GM21360 (cell line): ENCODE measurements around the gene PDE1C.
A peak's percentile ranks its signal among the peaks of the same experiment; 100 is the strongest.

Experiments used
- ATAC-seq: cut with Tn5 transposase; IDR thresholded peaks from one replicate; pipeline ENCODE4 v1.9.1; 2021; ENCODE audit warnings: mild to moderate bottlenecking, moderate library complexity; ENCODE audit not compliant: unreplicated experiment

The PDE1C gene

DNA sequence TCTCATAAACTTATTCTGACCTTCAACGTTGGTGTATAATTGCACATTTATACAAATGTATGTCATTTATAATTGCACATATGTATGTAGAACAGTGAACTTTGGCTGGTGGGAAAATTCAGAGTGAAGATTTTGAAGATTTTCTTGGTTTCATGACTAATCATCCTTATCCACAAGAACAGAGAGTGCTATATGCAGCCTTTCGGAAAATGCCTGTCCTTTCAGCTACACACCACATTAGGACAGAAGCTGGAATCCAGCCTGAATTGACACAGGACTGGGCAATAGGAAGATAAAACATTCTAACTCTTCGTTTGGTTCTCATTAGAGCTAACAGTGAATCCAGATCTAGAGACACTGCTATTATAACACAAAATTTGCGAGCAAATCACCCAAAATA lies 166.2 kb downstream of the PDE1C start:
- ATAC-seq = no peak

DNA sequence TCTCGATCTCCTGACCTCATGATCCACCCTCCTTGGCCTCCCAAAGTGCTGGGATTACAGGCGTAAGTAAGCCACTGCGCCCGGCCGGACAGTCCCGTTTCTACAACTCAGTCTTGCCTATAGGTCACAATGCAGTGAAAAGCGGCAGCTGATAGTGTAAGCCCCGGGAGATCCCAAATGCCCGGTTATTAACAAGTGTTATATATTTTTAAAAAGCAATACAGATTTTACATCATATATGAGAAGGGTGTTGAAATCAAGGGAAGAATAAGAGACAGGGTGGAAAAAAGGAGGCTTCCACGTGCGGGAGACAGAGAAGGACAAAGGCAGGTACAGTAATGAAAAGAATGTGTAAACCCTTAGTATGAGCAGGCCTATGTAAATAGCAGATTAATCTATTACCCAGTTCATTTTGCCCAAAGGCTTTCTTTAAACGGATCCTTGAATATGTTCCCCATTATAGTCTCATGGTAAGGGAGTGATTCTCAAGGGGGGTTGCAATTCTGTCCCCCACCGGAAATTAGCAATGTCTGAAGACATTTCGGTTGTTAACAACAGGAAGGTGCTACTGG lies 170.8 kb downstream of the PDE1C start:
- no peak for ATAC-seq

DNA sequence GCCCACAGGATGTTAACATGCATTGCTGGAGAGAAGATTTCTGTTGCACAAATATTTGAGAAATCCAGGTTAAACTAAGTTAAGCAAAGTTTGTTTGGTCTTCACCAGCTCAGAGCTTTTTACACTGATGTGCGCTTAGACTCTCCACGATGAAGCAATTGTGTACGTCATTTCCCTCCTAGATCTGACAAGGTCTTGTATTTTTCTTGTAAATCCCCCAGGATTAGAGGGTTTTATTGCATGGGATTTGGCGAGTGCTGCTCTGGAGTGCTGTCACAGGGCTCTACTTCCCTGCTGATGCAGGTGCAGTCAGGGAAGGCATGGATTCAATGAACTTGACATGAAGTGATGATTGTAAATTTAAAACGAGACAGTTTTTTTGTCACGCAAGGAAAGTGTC lies 173.3 kb downstream of the PDE1C start:
- no peak for ATAC-seq

DNA sequence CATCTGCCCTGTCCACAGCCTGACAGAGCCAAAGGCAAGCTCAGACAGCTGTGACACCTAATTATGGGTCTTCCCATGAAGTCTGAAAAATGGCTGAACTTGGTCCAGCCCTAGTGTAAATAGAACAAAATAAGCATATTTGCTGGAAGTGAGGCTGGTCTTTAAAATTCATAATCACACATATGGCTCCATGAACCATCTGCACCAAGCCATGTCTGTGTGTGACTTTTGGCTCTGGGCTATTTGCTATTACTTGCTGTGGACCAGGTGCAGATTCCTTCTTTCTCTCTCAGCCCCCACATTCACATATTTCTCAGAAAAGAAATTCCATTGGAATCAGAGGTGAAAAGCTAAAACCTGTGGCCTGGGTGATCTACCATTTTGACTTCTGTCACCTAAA lies 175.9 kb downstream of the PDE1C start:
- ATAC-seq = no peak

DNA sequence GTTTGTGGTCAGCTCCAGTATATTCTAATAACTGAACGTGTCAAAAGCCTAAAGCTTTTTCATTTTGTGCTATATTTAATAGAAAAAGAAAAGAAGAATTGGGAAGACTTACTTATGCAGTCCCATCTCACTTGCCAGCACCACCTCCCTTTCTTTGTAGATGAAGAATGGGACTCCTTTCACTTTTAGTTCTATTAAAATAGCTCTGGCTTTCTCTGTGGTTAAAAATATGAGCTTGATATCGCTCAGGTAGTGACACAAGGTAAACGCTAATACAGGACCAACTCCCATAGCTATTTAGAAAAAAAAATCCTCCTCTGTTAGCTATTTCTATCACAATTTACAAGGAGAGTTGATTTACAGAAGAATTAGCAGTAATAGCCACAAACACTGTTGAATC lies 176.8 kb downstream of the PDE1C start:
- ATAC-seq = no peak

DNA sequence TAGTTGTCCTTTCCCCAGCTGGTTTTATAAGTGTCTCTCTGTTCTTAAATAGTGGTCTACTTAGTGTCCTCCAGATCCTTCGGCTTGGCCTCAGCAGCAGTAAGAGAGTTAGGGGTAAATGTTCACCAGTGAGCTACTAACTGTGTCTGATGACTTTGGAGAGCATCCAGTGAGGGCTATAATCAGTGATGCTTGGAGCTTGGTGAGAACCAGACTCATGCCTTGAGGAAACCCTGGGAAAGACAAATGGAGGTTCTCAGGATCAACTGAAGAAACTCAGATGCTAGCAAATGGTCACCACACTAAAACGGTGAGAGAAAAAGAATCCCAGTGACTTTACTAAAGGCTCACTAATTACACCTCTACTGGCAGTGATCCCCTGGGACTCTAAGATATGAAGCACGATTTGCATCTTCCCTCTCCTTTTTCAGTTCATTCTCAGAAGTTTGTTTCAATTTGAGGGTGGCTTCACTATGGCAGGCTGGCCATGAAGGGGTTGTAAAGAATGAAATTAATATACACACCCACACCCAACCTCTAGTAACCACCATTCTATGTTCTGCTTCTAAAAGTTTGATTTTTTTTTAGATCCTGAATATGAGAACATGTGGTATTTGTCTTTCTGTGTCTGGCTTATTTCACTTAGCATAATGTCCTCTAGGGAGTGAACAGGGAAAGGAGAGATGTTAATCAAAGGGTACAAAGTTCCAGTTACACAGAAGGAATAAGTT lies 177.9 kb downstream of the PDE1C start:
- ATAC-seq = peak; percentile 85

DNA sequence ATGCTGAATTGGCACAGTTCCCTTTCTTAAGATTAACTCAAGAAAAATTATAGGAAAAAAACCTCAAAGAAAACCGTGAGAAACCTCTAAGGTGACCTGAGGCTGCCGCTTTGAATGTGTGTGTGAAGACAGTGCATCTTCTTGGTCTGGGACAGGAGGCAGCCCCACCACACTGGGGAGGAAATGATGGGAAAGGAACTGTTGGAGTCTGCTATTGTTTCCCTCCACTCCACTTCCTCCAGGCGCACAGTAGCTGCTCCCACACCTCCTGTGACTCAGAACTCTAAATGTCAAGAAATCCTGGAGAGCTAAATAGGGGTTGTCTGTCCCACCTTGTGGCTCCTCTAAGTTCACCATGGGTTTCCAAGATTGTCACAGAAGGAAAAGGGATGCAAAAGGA lies 179.4 kb downstream of the PDE1C start:
- no peak for ATAC-seq

DNA sequence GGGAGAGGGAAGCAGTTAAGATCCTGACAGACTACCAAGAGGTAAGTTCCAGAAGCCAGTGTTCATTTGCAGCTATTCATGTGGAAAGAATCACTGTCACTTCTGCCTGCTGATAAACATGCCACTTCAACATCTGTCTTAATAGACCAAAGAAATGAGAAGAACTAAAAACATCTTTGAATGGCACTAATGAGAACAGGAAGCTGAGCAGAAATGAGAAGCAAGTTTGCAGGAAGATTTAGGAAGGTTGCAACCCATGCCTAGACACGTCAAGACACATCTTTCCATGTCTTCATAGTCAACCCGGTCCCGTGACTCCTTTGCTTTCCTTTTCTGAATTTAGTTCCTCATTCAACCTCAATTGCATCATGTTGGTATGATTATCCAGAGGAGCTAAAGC lies 180.0 kb downstream of the PDE1C start:
- ATAC-seq = no peak

DNA sequence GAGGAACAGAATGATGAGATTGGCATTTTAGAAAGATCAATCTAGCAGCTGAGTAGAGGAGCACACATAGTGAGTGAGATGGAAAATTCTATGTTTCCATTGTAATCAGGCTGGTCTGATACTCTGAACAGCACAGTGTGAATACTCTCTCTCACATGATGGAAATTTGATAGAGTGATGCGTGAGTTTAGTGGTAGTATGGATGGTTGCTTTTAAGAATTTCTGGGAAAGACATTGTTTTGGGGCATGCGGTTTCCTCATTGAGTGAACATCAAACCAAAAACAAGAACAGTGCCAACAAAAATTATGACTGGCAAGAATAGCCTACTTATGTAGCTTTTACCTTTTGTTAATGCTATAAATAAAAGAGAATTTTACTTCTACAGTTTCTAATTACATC lies 183.2 kb downstream of the PDE1C start:
- ATAC-seq = no peak

DNA sequence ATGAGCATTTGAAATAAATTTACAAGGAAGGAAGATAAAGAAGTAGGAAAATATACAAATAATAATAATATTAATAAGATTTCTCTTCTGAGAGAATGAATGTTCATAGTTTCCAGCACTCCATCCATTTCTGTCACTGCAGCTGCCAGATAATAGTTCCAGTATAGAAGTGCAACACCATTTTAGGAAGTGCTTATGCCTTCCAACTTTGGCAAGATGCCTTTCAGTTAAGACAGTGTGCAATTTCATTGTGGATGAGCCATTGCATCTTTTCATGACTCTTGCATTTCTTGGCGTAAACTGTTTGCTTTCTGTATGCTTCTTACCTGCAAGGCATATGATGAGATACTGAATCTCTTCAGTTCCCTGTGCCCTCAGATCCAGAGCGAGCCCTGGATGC lies 185.0 kb downstream of the PDE1C start:
- ATAC-seq = no peak

DNA sequence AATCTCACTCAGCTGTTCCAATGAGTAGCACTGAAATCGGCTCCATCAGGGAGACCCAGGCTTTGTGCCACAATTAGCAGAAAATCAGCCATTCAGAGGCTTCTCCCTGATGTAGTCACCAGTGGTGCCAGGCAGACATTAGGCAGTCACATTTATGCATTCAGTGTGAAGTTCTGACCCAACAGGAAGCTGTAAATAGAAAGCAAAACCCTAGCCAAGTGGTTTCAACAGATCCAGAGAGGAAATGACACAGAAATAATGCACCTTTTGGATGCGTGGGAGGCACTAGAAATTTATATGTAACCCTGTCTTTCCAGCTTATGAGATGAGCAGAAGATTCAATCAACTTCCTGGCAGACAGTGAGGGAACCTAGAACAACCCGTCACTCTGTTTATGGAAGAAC lies 186.4 kb downstream of the PDE1C start:
- no peak for ATAC-seq

DNA sequence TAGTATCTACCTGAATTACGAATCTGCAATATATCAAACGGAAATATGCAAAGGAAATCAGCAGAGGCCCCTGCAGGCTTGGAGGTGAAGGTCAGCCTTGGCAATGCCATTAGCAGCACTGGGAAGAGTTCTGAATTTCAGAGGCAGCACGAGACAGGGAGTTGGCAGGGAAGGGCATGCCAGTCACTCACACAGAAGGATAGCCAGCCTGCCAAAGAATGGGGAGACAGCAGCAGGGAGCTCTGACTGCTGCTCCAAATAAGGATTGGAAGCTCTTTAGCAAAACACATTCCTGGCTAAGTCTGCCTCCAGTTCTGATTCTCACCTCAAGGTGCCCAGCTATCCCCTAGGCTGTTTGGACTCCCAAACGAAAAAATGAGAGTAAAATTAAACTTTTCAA lies 188.0 kb downstream of the PDE1C start:
- no peak for ATAC-seq

DNA sequence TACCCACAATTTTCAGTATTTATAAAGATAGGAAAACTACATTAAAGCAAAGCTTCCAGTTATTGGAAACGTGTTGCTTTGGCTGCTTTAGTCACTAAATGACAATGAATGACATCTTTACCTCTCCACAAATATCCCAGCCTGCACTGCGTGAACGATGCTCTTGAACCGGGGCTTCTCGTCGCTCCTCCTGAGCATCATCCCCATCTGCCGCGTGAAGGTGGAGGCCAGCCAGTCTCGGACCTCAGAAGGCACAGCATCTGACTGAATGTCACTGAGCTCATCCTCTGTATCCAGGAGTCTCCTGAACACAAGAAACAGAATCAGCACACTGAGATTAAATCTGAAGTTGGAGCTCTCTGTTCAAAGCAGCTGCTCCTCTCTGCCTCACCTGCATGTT lies 191.3 kb downstream of the PDE1C start:
- no peak for ATAC-seq

DNA sequence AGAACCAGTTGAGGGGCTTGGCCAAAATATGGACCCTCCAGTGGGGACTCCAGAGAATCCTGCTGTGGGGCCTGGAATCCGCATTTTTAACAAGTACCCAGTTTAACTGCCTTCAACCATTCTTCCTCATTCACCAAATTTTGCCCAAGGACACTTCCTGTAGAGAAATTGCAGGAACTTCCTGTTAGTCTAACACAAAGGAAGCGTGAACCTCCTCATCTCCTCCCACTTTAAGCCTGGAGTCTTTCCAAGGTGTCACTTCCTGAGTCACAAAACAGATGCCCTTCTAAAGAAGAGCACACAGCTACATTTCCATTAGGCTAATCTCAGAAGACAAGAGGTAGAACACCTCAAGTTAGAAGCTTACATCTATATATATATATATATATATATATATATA lies 194.8 kb downstream of the PDE1C start:
- ATAC-seq = no peak

DNA sequence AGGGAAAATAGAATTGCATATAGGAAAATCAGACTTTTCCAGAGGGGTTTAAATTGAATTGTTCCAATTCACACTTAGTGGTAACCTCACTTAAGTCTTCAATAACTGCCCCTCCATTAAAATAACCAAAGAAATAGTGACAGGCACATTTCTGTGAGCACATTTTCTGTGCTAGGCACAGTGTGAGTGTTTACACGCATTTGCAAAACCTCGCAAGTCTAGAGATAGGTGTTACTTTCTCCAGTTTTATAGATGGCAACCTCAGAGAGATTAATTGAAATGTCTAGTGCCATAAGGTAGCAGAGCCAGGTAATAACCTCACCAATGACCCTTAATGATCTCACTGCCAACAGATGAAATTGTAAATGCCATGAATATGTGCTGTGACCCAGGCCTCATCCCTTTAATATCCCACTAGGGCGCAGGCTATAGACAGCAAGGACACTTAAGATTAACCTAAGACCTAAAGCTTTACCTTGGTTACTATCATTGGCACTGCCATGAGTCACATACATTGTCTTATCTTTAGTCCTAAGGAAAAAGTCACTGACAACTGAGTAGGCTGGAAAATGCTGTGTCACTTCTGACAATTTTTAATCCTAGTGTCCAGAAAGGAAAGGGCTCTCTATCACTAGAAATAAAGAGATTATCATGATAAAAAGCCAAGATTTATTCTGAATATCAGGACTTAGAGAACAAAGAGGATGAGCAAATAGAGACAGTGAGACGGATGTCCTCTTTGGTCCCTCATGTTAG lies 195.4 kb downstream of the PDE1C start:
- ATAC-seq = no peak

DNA sequence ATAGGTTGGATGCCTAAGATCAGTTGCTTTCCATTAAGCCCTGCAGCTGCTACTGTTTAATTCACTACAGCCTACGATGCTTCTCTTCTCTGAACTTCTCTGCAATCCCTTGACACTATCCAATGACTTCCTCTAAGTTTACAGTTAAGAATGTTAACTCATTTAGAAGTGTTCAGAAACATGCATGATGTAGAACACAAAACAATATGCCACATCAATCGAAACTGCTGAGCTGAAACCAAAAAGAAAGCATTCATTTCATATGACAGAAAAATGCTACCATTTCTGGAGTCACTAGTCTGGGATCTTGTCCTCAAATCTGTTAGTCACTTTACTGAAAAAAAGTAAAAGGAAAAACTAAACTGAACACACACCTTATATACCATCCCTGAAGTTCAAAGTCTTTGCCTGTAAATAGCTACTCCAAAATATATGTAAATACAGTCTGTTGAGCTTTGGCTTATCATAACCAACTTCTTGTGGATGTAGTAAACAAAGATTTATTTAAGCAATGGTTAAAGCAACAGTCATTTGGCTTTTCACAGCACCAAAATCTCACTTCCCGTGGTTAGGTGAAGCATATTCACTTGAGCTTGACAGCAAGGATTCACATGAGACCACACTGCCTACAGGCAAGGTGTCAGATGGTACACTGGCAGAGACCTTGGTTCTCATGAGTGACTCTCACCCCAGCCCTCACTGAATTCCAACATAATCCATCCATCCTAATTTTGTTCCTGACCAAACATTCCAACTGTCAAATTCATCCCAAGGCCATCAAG lies 196.2 kb downstream of the PDE1C start:
- ATAC-seq = peak; percentile 64

DNA sequence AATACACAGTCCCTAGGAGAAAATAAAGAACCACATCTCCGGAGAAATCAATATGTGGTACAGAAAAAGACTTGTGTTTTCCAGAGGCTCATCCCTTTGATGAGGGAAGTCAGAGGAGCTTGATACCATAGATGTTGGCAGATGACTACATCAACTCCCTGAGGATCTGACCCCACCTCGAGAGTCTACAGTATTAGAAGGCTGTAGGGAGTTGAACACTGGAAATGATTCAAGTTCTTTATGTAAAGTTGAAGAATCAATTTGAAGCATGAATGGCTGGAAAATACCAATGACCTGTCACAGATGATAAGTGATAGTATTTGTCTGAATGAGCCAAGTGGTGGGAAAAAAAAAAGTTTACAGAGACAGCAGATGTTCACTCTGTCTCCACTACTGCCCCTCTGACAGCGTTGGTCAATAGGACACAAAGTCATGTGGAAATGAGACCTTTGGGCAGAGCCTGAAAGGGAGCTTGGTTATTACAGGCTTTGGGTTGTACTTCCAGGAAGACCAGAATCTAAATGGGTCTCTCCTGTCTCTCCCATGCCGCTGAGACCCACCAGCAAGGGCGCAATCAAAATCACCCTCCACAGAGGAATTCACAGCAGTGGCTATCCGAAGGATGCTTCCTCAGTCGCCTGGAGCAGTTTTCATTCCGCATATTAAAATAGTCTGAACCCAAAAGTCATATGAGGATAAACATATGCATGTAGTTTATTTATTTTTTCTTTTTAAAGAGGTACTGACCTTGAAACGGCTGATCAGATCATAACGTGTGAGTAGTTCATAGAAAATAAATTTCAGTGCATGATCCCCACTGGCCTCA lies 197.4 kb downstream of the PDE1C start:
- no peak for ATAC-seq

DNA sequence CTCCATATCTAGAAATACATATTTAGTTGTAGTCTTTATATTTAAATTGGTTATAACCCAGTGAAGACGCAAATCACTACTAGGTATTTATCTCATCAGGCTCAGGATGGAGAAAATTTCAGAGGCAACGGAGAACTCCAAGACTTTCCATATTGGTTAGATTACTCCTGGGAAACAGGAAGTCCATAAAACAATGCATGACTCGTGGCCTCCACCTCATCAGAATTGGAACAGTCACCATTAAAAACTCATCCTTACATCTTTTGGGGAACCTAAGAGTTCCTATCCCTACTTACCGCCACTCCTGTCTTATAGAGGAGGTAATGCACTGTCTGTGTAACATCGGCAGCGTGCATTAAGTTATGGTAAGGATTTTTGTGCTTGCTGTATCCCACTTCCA lies 205.6 kb downstream of the PDE1C start:
- no peak for ATAC-seq

DNA sequence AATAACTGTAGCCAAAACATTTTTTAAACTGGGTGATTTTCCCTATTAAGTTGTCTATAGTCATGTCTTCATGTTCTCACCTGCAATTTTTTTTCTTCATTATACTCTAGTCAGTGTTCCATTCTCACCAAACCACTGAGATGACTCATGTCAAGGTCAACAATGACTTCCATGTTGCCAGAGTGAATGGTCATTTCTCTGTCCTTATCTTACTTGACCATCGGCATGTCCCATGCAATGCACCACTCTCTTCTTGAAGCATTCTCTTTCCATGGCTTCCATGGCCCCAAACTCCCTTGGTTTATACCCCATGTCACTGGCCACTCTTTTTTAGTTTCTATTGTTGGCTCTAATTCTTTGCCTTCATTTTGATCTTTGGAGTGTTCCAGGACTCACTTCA lies 209.3 kb downstream of the PDE1C start:
- ATAC-seq = no peak

DNA sequence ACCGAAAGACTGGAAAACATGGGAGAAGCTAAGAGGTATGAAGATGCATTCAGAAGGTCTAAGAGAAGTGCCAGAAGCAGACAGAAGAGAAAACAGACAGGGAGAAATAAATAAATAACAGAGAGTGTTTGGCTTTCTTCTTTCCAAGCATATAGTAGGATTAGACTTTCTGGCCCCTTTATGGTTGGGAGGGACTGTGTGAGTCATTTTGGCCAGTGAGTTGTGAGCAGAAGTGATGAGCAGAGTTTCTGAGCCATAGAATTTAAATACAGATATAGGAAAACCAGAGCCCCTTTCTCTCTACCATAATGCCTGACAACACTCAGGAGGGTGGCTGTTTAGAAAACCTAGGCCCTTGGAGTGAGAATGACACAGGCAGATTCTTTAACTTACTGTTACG lies 212.2 kb downstream of the PDE1C start:
- ATAC-seq = no peak

DNA sequence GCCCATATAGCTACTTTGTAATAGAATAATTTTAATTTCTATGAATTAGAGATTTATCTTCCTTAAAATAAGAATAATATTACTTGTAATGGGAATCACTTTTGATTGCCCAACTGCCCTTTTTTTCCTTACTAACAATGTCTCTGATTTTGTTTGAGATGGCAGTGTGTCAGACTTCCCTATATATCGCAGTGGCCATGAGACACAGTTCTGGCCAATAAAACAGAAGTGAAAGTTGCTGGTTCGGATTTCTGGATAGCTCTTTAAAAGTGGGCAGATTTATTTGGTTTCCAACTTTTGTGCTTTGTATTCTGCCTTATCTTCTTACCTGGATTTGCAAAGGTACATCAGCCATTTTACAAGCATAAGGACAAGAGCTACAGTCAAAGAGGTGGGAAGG lies 213.0 kb downstream of the PDE1C start:
- no peak for ATAC-seq
